HG03565 (cell line): ENCODE data around the gene CRY1.
"Not testable (repeated sequence)": the region's sequence is repeated elsewhere in the genome, so short reads cannot be mapped to it uniquely, and the experiment has no call there.

Experiments used
- ATAC-seq: cut with Tn5 transposase; IDR thresholded peaks from one replicate; pipeline ENCODE4 v1.9.1; 2021; ENCODE audit warnings: mild to moderate bottlenecking, moderate library complexity; ENCODE audit not compliant: unreplicated experiment

CRY1 gene

DNA sequence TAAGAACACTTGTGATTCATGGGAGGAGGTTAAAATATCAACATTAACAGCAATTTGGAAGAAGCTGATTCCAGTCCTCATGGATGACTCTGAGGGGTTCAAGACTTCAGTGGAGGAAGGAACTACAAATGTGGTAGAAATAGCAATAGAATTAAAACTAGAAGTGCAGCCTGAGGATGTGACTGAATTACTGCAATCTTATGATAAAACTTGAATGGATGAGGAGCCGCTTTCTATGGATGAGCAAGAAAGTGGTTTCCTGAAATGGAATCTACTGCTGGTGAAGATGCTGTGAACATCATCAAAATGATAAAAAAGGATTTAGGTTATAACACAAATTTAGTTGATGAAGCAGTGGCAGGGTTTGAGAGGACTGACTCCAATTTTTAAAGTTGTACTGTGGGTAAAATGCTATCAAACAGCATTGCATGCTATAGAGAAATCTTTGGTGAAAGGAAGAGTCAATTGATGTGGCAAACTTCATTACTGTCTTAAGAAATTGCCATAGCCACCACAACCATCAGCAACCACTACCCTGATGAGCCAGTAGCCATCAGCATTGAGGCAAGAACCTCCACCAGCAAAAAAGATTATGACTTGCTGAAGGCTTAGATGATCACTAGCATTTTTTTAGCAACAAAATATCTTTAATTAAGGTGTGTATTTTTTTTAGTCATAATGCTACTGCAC, 80.5 kb downstream of the CRY1 start:
- no peak for ATAC-seq

DNA sequence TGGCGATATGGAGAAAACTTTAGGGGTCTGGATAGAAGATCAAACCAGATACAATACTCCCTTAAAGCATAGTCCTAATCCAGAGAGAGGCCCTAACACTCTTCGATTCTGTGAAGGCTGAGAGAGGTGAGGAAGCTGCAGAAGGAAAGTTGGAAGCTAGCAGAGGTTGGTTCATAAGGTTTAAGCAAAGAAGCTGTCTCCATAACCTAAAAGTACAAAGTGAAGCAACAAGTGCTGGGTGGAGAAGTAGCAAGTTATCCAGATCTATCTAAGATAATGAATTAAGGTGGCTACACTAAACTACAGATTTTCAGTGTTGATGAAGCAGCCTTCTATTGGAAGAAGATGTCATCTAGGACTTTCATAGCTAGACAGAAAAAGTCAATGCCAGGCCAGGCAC, 81.8 kb downstream of the CRY1 start:
- ATAC-seq, result no peak

DNA sequence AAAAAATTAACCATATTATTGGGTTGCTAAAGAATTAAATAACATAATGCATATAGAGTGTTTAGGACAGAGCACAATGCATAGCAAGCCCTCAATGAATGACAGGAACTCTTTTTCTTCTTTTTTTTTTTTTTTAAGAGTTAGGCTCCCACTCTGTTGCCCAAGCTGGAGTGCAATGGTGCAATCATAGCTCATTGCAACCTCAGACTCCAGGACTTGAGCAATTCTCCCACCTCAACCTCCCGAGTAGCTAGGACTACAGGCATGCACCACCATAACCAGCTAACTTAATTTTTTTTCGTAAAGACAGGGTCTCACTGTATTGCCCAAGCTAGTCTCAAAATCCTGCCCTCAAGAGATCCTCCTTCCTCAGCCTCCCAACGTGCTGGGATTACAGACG, 85.9 kb downstream of the CRY1 start:
- ATAC-seq, result no peak

DNA sequence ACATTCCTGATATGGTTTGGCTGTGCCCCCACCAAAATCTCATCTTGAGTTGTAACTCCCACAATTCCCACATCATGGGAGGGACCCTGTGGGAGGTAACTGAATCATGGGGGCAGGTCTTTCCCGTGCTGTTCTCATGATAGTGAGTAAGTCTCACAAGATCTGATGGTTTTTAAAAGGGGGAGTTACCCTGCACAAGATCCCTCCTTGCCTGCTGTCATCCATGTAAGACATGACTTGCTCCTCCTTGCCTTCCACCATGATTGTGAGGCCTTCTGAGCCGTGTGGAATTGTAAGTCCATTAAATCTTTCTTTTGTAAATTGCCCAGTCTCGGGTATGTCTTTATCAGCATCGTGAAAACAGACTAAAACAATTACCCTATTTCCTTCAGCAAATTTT, 90.7 kb downstream of the CRY1 start:
- not testable (repeated sequence) for ATAC-seq

DNA sequence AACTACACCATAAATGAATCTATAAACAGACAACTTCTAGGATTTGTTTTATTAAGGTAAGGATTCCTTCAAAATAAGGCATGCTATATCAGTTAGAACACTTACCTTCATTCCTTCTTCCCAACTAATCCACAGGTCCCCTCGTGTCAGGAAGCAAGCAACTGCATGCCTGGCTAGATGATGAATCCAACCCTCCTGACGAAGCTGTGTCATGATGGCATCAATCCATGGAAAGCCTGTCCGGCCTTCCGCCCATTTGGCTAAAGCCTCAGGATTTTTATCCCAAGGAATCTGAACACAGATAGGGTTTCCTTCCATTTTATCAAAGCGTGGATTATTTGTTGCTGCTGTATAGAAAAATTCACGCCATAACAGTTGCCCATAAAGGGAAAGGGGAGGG, 93.9 kb downstream of the CRY1 start:
- ATAC-seq, result no peak

DNA sequence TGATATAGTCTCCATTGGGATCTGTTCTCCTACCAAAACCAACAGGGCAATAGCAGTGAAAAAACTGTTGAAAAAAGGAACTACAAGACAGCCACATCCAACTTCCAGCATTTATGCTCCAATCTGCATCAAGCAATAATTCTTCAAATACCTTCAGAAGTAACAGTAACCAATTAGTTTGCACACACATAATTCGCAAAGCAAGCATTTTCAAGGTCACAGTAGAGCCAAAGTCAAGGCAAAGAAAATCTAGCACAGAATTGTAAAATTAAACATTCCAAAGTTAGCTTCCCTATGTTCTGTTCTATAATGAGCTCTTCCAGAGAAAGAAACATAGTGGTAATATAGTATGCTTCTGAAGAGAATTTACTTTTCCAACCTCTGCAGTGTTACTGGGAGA, 95.4 kb downstream of the CRY1 start:
- no peak for ATAC-seq

DNA sequence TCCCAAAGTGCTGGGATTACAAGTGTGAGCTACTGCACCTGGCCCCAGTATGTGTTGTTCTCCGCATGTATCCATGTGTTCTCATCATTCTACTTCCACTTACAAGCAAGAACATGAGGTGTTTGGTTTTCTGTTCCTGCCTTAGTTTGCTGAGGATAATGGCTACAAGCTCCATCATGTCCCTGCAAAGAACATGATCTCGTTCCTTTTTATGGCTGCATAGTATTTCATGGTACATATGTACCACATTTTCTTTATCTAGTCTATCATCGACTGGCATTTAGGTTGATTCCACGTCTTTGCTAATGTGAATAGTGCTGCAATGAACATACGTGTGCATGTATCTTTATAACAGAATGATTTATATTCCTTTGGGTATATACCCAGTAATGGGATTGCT, 97.2 kb downstream of the CRY1 start:
- ATAC-seq, result not testable (repeated sequence)

DNA sequence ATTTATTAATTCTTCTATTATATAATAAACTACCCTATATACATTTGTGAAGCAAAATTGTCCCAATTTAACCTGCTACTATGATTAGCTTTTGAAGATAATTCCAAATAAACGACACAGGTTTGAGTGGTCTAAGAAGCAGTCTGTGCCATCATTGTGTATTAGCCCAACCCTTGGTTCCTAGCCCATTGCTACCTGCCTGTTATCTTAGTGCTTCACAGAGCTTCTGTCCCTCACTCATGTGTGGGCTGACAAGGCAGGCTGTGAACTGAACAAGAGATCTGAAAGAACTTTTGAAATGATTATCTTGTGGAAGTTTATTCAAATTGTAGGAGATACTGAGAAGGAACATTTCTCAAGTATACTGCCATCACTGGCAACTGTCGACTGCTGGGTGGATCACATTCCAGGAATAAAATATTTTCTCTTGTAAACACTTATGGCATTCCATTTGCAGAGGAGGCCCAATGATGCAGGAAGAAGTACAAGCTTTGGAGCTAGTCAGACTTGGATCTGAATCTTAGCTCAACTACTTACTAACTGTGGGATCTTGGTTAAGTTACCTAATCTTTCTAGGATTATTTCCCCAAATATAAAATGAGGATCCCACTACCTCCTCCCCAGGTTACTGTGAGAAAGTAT, 98.6 kb downstream of the CRY1 start:
- no peak for ATAC-seq

DNA sequence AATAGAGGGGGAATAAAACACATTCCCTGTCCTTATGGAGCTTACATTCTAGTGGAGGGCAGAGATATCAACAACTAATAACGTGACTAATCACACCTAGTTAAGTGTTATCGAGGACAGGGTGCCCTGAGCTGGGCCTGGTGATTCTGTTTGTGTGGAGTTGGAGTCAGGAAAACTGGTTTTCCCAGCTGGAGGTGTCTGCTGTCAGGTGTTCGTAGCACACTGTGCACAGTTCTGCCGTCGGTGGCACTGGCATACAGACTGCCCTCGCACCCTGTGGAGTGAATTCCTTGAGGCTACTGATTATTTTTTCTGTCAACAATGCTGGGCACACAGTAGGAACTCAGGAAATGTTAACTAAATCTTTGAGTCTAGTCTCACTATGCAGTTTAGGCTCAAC, 105.5 kb downstream of the CRY1 start:
- no peak for ATAC-seq

DNA sequence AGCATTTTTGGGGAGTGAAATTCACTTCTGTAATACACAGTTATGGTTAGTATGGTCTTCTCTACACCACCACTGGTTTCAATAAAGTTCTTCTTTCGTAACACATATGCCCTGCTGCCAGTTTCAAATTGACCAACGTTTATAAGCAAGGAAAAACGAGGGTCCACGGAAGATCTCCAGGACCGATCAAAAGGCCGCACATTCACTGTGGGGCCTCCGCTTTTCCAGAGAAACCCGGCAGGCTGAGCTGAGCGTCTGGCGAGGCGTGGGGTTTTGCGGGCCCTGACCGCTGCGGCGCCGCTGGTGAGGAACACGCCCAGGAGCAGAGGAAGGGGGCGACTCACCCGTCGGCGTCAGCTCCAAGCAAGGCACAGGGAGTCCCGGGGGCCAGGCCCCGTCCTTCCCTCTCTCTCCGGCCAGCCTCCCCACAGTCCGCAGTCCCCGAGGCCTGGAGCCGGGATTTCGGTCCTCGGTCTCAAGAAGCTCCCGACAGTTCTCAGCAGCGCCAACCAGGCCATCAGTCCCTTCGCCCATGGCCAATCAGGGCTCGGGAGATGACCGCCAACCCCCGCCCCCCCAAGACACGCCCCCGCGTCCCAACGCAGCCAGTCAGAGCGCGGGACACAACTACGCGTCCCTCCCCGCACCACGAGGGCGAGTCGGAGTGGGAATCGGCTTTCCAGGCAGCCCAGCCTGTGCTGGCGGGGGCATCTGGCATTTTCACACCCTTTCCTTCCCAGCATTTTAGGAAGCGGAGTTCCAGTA, 106.5 kb downstream of the CRY1 start, which contains the start of gene MTERF2:
TSS of gene MTERF2 (minus strand) at position 522 of the 765 bp plus-strand sequence. CDS start 8,432 bp downstream, outside the sequence.
- ATAC-seq, result peak; percentile 80

DNA sequence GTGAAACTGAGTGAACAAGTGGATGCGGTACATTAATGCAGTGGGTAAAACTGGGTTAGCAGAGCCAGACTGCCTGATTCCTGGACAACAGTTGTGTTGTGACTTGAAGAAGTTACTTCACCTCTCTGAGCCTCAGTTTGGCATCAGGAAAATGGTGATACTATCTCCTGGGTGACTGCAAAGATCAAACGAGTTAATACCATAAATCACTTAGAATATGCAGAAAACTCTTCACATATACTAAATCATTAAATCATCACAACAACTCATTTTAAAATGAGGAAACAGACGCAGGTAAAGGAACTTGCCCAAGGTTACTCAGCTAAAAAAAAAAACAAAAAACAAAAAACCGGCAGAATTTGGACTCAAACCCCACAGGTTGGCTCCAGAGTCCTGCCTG, 107.2 kb downstream of the CRY1 start:
- no peak for ATAC-seq

DNA sequence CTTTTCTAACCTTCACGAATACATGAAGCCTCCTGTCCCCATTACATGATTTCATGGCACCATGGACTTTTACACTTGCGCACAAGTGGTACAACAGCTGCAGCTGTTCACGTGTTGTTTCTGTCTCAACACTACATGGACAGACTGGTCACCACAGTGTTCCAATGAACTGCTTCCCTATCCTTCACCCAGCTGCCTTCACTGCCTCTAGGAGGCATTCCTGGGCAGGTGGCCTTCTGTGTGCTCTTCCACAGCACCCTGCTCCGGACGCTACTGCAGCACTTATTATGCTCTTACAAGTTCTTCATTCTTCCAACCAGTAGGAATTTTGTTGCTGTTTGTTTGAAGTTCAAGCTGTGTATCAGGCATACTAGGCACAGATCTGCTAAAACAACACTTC, 107.9 kb downstream of the CRY1 start:
- no peak for ATAC-seq

DNA sequence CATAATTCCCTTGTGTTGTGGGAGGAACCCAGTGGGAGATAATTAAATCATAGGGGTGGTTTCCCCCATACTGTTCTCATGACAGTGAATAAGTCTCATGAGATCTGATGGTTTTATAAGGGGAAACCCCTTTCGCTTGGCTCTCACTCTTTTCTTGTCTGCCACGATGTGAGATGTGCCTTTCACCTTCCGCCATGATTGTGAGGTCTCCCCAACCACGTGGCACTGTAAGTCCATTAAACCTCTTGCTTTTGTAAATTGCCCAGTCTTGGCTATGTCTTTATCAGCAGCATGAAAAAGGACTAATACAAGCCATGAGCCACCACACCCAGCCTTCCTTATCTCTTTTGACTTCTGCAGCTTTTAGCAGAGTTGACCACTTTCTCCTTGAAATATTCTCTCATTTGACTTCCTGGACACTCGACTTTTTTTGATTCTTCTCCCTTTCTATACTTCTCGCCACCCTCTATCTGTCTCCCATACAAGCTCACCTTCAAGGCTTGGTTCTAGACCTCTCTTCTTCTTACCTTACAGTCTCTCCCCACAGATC, 108.7 kb downstream of the CRY1 start:
- ATAC-seq, result no peak

DNA sequence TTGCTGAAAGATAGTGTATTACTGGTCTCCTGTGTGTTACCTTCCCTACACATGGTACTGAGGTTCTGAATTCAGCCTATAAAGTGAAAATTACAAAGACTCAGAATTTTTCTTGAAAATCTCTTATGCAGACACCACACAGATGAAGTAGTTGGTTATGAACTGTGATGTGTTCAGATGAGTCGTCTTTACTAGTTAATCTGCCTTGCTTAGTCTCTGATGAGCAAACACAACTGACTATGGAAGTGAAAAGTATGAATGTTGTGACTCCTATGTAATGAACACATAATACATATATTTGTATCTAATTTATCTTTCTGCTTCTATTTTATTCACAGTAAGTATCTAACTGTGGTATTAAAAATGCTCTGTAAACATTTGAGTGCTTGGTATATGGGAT, 111.1 kb downstream of the CRY1 start:
- no peak for ATAC-seq

DNA sequence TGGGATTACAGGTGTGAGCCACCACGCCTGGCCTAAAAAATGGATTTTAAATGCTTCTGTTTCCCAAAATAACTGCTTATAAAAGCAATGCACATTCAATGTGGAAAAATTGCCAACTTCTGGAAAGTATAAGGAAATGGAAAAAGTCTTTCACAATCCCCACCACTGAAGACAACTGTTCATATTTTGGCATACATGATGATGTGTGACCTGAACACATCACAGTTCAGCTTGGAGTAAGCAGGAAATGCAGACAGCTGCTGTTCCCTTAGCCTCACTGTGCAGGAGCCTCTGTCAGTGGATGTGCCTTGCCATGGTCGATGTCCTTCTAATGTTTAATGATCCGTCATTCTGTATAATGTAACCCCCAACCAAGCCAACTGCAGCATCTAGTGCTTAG, 111.6 kb downstream of the CRY1 start:
- no peak for ATAC-seq

DNA sequence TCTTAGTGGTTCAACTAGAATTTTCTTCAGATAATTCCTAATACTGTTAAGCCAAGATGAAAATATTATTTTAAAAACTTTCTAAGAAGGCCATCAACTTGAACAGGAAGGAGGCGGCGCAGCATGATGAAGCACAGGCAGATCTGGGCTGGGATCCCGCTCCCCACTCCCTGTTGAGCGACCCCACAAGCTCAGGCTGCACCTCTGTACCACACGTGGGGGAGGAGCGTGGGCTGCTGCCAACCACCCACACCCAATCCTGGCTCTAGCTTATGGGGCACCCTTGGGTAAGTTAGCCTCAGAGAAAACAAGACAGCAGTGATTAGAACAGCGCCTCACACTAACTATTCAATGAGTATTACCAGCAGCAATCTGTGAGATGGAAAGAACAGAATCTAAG, 112.4 kb downstream of the CRY1 start:
- no peak for ATAC-seq

DNA sequence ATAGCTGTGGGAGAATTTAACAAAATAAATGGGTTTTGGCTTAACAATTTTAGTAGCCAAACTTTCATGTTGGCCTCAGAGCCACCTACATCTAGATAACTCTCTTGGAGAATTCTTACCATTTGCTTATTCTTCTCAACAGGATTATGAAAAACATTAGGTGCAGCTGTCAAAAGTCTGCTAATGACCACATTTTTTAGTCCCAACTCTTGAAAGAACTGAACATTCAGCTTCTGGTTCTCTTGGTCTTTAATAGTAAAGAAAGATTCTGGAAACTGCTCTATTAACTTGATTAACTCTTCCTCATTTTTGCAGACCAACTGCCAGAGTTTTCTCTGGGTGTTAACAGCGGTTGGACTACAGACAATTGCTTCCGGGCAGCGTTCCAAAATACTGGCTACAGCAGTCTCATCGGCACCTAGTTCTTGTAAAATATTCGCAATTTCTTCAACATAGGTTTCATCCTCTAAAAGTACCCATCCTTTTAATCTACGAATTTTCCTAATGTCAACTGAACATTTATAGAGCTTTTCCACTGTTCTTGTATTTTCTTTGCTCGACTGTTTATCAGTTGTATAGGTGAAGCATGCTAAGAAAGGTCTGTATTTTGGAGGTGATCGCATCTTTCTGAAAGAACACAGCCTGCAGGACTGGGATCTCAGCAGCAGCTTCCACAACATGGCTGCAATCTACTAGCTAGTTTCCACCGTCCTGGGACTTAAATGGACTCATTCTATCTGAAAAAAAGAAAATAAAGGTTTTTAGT, 115.1 kb downstream of the CRY1 start:
- no peak for ATAC-seq

DNA sequence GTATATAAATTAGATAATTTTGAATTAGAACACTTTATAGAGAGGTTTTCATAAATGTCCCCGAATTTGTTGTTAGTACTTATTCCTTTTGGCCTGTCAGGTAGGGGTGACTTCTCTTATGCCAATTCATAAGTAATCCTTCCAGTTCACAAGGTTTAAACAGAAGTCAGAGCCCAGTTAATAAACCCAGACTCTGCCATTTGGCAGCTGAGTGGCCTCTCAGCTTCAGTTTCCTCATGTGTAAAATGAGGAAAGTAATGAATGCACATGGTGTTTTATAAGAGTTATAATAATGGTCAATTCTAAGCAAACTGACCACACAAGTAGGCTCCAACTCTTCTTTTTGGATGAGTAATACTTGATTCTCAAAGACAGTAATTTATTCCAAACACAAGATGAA, 116.7 kb downstream of the CRY1 start:
- no peak for ATAC-seq

DNA sequence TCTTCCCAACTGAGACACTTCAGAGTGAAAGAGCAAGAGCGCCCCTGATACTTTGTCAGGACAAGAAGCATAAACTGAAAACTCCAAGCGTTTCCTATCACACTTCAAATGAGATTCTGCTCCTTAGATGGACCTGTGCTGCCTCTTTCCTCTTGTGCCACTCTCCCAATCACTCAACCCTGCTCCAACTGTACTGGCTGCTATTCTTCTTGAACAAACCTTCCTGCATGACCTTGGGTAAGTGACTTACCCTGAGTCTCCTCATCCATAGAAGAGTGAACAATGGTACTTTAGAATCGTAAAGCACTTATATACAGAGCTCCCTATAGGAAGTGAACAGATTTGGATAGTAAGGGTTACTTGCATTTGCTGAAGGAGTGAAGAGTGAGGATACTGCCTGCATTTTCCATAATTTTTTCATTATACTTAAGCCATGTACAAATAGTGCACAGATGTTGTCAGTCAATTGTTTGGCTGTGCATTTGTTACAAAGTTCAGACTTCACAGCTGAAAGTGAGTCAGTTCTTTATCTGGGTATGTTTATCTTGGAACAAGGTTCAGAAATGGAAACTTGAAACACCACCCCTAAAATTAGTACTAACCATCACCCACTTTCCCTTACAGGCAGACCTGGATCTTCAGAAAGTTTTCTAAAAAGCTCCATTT, 117.2 kb downstream of the CRY1 start:
- ATAC-seq, result no peak

DNA sequence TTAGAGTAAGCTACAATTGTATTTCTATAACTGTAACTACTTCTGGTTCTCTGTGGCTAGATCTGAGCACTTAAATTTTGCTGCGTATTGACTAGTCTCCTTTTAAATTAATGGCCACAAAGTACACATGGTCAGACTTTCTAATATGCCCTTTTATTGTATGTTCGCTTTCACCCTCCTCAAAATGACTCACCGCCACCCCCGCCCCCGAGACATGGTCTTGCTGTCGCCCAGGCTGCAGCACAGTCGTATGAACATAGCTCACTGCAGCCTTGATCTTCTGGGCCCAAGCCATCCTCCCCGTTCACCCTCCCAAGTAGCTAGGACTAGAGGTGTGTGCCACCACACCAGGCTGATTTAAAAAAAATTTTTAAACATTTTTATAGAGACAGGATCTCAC, 118.3 kb downstream of the CRY1 start:
- no peak for ATAC-seq
